Adipose tissue (tissue), 3 donors: ENCODE data around the gene PPP3CB. TPM values are rescaled to one million over a fixed set of nuclear protein-coding genes. Genes with fewer than 3 reads are reported as not detected.

ENCODE experiments used
- H3K27ac ChIP-seq: one replicate; pipeline ENCODE4 v1.5.1; 2013; ENCODE audit warnings: low read depth, low read length
- WGBS, 3 donors: extraction: QIAGEN DNeasy Blood & Tissue Kit; methylation state at CpG; one replicate each; pipeline ENCODE4 v1.1.7; 2013; 5-methylcytosine and 5-hydroxymethylcytosine counted together
- polyA plus RNA-seq, 3 donors: library from polyadenylated mRNA; stranded (reverse); fragments of 200-250 nt; gene quantifications; one replicate each; pipeline ENCODE4 v1.2.3, GENCODE V29; 2013
- donor health status: healthy with polysubstance abuse.
- donor health status: Bipolar disorder and iron deficiency.
- donor health status: healthy.

PPP3CB gene
- 10 to 100 TPM; 14.6 to 44.3 (median 25.8) TPM for polyA plus RNA-seq

DNA sequence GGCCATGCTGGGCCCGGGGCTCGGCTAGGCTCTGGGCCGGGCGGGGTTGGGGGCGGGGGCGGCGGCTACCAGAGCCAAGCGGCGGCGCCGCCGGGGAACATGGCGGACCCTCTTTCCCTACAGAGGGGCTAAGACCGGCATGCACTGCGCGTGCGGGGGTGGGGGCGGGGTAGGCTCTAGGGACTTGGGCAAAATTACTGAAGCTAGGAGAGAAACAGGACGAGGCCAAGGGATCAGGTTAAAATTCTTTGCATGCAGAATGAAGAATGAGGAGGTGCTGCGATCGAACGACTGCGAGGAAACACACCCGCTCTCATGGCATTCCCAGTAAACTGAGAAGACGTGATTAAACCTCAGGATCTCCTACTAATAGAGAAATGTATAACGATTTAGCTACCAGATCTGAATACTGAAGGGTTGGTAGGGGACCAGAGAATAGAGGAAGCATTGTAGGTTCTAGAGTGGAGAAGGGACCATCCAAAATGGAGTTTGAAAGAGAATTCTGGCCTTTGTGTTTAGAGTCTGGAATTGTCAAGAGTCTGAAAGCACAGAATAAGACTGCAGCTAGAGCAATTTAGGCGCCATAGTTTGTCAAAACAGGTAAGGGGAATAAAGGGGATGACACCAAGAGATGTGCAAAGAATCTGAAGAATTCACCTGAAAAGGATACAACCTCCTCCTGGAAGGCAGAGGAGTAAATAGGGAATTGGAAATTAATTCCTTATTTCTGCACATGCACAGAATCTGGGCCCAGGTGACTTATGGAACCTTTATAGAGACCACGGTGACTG is at the start of gene PPP3CB:
TSS of gene PPP3CB (minus strand) at position 141 of the 791 bp plus-strand sequence. CDS start at position 6, 135 bp downstream.
- WGBS, 3 donors = 5 to 7% (median 7%) methylated on average over 18 to 28 of the region's 28 CpGs
- H3K27ac ChIP-seq = peak within 1 kb of the TSS; percentile 66

DNA sequence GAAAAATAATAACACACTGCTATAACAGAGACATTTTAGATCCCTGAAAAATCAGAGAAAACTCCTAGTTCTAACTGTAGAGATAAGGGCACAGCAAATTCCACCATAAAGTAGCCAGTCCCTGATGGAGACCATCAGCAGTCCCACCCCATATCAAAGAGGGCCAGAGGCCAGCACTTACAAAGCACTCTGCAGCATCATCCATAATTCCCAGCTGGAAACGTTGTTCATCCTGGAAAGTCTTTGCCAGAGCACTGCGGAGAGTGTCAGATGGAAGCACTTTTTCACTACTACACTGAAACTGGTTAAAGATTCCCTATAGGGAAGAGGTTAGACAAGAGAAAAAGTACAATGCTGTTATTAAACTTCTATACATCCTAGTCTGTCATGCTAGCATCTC is 49.5 kb upstream of the PPP3CB start:
- 67 to 75% (median 73%) methylated on average over 2 of the region's 2 CpGs for WGBS, 3 donors
- H3K27ac ChIP-seq = no peak overlapping the region

DNA sequence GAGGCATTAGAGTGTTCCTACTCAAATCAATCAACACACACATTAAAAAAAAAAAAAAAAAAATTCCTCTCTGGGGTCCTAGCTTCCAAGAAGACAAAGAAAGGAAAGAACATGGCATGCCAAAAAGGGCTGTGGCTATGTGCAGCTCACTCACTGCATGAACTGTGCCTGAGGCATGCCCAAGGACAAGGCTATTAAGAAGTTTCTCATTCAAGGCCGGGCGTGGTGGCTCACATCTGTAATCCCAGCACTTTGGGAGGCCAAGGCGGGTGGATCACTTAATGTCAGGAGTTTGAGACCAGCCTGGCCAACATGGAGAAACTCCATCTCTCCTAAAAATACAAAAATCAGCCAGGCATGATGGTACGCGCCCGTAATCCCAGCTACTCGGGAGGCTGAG is 41.9 kb upstream of the PPP3CB start:
- 94 to 97% (median 97%) methylated on average over 7 of the region's 7 CpGs for WGBS, 3 donors
- no peak overlapping the region for H3K27ac ChIP-seq

DNA sequence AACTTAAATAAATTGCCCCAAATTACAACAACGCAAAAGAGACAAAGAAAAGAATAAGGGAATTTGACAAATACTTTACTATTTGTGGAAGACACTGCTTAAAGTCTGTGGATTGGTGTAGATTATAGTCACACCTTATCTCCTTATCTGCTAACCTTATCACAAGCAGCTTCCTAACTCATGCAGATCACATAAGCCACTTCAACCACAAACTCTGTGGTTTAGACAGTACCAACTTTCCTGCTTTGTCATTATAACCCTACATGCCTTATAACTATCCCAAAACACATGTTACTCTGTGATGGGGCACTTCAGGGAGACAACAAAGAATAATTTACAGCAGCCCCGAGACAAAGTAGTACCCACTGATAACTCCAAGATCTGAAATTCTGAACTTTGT is 41.5 kb upstream of the PPP3CB start:
- 63 to 78% (median 77%) methylated on average over 2 of the region's 2 CpGs for WGBS, 3 donors
- H3K27ac ChIP-seq = no peak overlapping the region

DNA sequence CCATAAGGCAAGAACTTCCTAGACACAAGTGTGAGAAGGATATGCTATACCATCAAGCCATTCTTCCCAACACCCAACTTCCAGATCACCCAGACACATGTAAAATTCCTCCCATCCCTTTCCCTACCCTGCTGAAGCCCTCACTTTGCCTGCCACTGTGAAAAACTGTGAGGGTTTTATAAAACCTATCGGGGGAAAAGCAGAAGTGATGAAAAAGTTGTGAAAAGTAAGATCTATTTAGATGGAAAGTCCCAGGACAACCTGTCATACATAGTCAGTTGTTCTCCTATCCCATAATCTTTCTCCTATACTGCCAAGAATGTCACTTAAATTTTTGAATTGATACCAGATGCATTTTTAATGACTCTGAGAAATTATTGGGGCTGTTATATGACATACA is 39.0 kb upstream of the PPP3CB start:
- WGBS, 3 donors = 82 to 86% (median 83%) methylated on average over 1 of the region's 1 CpG
- H3K27ac ChIP-seq = no peak overlapping the region

DNA sequence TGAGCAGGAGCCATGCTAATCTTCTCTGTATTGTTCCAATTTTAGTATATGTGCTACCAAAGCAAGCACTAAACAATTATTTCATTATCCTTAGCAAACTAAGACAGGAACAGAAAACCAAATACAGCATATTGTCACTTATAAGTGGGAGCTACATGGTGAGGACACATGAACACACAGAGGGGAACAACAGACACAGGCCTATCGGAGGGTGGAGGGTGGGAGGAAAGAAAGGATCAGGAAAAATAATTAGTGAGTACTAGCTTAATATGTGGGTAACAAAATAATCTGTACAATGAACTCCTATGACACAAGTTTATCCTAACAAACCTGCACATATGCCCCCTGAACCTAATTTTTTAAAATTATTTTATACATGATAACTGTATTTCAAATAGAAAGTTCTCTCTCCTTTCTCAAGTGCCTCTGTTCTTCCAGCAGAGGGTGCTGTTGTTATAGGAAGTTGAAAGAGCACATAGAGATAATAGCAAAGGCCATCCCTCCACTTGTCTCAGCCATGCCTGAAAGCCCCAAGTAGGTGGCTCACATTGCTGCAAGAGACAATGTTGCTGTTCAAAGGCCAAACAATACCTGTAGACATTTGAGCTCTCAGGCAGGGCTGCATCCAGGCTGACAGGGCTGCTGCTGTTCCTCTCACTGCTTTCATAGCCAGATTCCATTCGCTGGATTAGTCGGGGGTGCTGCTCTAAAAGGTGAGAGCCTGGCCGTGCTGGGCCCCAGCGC is 33.4 kb upstream of the PPP3CB start:
- no peak overlapping the region for H3K27ac ChIP-seq
- 95 to 98% (median 96%) methylated on average over 5 of the region's 5 CpGs for WGBS, 3 donors

DNA sequence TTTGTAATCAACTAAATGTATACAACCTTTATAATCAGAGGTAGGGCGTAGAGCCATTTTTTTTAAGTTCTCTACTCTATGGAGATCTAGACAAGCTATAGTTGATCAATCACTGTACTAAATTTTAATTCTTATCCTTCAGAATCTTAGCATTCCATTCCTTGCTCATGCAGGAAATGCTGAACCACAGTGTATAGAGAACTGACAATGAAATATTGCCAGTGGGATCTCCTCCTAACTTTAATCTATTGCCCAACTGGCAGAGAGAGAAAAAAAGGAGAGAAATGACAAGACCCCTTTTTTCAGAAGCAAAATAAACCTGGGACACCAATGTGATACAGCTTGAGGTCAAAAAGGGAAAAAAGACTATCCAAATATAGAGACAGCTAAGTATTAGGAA is 26.4 kb upstream of the PPP3CB start:
- H3K27ac ChIP-seq = no peak overlapping the region
- 93 to 94% (median 93%) methylated on average over 1 of the region's 1 CpG for WGBS, 3 donors

DNA sequence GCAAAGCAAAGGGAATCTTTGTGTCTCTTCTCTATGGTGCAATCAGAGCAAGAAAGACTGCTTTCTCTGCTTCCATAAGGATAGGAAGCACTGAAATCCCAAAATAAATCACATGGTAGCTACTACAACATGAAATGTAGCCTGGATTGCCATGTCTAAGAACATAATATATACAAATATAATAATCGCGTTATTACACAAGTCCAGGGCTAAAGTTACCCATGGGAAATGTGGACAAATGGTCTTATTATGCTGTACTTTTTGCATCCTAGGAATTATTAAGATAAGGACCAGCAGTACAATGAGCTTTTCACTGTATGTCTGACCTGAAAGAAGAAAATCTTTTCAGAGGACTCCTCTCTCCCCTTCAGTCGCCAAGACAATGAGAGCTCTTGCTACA is 23.5 kb upstream of the PPP3CB start:
- 94 to 95% (median 95%) methylated on average over 3 of the region's 3 CpGs for WGBS, 3 donors
- H3K27ac ChIP-seq = no peak overlapping the region

DNA sequence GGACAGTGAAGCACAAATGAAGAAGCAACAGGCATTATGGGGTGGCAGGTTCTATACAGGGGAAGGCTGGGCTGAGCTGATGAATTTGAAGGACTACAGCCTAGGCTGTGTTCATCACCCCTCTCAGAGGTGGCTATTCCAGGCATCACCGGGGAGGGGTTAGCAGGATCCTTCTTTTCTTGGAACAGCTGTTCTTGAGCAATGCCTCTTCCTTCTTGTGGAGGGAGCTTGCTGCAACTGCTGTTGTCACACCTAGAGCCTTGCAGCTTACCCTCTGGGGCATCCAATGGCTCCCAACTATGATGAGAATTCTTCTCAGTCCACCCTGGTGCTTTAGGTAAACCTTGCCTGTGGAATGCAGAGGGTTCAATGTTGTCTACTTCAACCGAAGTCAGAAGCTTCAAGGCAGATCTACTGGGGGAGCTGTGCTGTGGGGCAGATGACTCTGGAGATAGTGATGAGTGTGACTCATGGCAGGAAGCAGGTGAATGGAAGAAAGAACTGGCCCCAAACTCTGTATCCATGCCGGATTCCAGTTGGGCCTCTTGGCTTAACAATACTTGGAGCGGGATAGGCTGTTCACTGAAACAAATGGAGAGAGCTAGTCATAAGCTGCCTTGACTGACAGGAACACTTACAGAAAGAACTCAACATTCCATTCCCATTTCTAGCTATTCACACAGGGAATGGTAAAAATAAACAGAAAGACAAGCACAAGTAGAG is 21.5 kb upstream of the PPP3CB start:
- 81 to 94% (median 85%) methylated on average over 4 of the region's 4 CpGs for WGBS, 3 donors
- no peak overlapping the region for H3K27ac ChIP-seq

DNA sequence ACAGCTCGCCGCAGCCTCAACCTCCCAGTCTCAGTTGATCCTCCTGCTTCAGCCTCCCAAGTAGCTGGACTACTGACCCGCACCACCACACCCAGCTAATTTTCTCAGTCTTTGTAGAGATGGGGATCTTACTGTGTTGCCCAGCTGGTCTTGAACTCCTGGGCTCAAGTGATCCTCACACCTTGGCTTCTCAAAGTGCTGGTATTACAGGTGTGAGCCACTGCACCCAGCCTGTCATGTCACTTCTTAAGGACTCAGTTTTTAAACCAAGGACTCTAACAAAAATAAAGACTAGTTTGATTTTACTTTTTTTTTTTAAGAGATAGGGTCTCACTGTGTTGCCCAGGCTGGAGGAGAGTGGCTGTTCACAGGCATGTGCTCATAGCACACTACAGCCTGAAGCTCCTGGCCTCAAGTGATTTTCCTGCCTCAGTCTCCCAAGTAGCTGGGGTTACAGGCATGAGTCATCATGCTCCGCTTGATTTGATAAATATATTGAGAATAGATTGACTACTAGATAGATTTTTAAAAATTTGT is 16.5 kb upstream of the PPP3CB start:
- no peak overlapping the region for H3K27ac ChIP-seq
- 96 to 98% (median 98%) methylated on average over 4 of the region's 4 CpGs for WGBS, 3 donors

DNA sequence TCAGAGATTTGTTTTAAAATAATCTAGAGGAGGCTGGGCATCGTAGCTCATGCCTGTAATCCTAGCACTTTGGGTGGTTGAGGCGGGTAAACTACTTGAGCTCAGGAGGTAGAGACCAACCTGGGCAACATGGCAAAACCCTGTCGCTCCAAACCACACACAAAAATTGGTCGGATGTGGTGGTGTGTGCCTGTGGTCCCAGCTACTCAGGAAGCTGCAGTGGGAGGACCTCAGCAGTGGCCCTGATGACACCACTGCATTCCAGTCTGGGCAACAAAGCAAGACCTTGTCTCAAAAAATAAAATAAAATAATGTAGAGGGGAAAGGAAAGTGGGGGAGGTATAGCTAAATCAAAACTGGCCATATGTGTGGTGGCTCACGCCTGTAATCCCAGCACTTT is 13.9 kb upstream of the PPP3CB start:
- H3K27ac ChIP-seq = no peak overlapping the region
- WGBS, 3 donors = 84 to 98% (median 96%) methylated on average over 5 of the region's 5 CpGs

DNA sequence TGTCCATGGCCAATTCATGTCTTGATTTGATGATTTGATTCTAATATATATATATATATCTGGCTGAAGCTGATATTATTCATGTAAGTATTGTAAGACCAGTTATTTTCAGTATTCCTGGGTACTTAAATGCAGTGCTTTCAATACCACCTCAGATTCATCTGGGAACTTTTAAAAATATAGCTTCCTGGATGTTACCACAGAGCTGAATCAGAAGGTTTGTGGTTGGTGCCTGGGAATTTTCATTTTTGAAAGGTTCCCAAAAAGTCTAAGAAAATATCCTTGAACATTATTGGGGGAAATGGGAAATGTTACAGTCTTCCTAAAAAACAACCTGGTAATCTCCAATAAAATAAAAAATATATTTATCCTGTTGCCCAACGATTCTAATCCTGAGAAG is 10.7 kb upstream of the PPP3CB start:
- whole genome bisulfite sequencing, 3 donors = 85 to 92% (median 87%) methylated on average over 1 of the region's 1 CpG

DNA sequence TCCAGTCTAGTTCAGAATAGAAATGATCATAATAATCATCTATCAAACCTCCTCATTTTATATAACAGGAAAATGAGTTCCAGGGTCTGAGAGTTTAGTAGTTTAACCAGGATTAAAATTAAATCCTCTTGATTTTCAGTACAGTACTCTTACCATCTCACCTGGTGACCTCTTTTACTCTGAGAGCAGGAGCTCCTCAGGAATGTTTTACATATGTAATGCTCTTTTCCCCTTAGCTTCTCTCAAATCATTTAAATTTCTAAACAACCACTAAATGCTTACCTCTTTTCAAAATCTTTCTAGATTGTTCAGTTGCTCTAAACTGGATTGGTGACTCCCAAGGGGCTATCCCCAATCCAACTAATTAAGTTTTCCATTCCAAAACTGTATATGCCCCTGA is 10.2 kb upstream of the PPP3CB start:
- H3K27ac ChIP-seq = no peak overlapping the region

More for the DNA sequence above, 10.7 kb upstream of the PPP3CB start:
- H3K27ac ChIP-seq = no peak overlapping the region

DNA sequence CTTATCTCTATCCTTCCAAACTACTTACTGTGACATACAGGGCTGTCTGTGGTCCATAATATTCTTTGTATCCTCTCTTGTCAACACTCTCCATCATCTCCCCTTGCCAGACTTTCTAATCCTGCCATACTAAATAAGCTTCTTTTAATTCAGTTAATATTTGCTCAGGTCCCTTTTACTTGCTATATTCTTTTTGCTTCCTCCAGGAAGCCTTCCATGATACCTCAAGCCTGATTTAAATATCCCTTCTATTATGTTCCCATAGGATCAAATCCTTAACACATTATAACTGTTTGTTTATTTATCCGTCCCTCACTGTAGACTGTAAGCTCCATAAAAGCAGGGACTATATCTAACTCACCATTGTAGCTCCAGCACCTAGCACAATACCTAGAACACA is 7.2 kb upstream of the PPP3CB start:
- 91 to 95% (median 94%) methylated on average over 1 of the region's 1 CpG for WGBS, 3 donors
- H3K27ac ChIP-seq = no peak overlapping the region

DNA sequence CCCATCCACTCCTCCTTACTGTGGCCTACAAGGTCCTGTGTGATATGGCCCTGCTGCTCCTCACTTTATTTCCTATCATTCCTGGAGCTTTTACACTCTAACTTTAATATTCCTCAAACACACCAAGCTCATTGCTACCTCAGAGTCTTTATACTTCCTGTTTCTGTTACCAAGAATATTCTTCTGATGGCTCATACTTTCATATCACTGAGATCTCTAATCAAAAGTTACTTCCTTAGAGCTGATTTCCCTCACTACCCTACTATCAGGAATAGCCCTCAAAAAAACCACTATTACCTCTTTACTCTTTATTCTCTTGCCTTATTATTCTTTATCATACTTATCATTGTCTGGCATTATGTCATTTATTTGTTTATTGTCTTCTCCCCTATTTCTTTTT is 5.8 kb upstream of the PPP3CB start:
- no peak overlapping the region for H3K27ac ChIP-seq

DNA sequence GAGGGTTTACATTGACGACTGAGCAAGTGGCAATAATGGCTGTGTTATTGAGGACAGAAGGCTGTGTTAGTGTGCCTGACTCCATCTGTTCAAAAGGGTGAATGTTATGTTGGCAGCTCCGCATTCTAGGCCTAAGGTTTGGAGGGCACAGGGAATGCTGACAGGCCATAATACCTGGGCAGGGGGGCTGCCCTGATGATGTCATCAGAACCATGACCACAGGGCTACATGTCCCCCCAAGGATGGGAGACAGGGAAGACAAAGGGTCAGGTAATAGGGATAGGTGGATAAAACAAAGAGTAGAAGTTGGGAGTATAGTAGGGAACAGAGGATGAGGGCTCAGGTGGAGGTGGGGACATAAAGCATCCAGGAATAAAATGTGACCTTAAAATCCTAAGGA is 1.8 kb upstream of the PPP3CB start:
- no peak overlapping the region for H3K27ac ChIP-seq
- WGBS, 3 donors = 86 to 90% (median 88%) methylated on average over 2 of the region's 2 CpGs

DNA sequence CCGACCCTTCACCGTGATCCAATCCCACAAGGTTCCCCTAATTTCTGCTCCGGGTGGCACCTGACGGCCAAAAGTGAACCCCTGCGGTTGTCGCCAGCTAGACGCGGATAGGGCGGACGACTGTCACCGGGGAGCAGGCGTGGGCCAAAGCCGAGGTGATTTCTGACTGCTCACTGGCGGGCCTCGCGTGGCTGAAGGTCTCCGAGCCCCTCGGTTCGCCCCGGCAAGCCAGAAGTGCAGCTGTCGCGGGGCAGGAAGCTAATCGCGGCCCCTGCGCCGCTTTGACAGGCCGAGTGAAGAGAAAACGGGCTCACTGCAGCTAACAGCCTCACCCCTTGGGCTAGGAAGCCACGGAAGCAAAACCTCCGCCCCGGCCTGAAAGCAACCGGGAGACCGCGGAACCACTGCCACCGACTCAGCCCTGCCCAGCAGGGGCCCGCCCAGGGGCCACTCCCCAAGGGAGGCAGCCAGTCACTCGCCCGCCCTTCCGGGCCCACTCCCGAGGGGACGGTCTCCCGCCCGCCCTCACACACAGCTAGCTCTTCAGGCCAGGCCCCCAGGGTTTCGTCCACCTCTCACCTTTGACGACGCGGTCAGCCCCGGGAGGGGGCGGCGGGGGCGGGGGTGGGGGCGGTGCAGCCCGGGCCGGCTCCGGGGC is 469 bp downstream of the PPP3CB start:
- 0 to 1% (median 1%) methylated on average over 46 to 55 of the region's 55 CpGs for WGBS, 3 donors
- peak overlapping the region; percentile 66 for H3K27ac ChIP-seq

DNA sequence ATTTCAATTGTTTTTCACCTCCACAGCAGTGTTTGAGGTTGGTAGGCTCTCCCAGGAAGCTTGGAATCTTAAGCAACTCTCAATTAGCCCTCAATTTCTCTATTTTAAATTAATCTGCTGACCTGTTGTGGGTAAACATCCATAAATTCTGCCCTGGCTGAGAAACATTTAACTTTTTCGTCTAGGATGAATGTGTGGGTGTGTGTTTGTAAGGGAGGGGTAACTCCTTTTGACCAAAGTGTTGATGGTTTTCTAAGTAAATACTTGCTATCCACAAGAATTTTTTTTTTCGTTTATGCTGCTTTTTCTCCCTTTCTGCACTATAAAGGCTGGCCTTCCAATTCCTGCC is 973 bp downstream of the PPP3CB start:
- peak overlapping the region; percentile 66 for H3K27ac ChIP-seq
- WGBS, 3 donors = 0 to 1% (median 0%) methylated on average over 2 of the region's 2 CpGs

DNA sequence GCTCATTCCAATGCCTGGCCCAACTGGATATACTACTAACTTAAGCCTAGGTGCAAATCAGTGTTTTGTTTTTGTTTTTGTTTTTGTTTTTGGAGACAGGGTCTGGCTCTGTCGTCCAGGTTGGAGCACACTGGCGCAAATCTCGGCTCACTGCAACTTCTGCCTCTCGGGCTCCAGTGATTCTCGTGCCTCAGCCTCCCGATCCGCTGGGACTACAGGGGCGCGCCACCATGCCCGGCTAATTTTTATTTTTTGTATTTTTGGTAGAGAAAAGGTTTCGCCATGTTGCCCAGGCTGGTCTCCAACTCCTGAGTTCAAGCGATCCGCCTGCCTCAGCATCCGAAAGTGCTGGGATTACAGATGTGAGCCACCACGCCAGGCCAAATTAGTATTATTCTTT is 1.6 kb downstream of the PPP3CB start:
- 92 to 94% (median 94%) methylated on average over 15 of the region's 15 CpGs for WGBS, 3 donors
- H3K27ac ChIP-seq = no peak overlapping the region
